Measurements from ENCODE around the gene EMID1. TPM values are rescaled to one million over a fixed set of nuclear protein-coding genes. Genes with fewer than 3 reads are reported as not detected.

The EMID1 gene
- total RNA-seq, 2 donors from 2014 or later: 1.4 to 2.4 TPM

GRCh38 chr22:29301716-29302401 is 96.2 kb downstream of the EMID1 start:
- DNase-seq (ENCODE audit: low spot score): no peak
- intact Hi-C loops (cut with DNase I): no loop called here

- intact Hi-C loops (cut with DNase I): no loop called here
- DNase-seq (ENCODE audit: low spot score): no peak
Measured at GRCh38 chr22:29302402-29302680, 96.6 kb downstream of the EMID1 start.

GRCh38 chr22:29302681-29303465 is 97.2 kb downstream of the EMID1 start:
- intact Hi-C loops (cut with DNase I): no loop called here
- DNase-seq (ENCODE audit: low spot score): no peak

- intact Hi-C loops (cut with DNase I): no loop called here
- no peak for DNase-seq (ENCODE audit: low spot score)
Measured at GRCh38 chr22:29305836-29306174, 100.1 kb downstream of the EMID1 start.

- intact Hi-C loops (cut with DNase I): no loop called here
- DNase-seq (ENCODE audit: low spot score): peak; percentile 95
Measured at GRCh38 chr22:29306175-29306834, 100.6 kb downstream of the EMID1 start, which contains the start of gene GAS2L1. GAS2L1 (plus strand) TSS chr22:29306650; CDS start chr22:29308106, 1,456 bp downstream.

GRCh38 chr22:29306835-29307595 is 101.3 kb downstream of the EMID1 start:
- intact Hi-C loops (cut with DNase I): no loop called here
- DNase-seq (ENCODE audit: low spot score): peak; percentile 94

GRCh38 chr22:29307596-29308147 is 102.0 kb downstream of the EMID1 start:
- intact Hi-C loops (cut with DNase I): no loop called here
- no peak for DNase-seq (ENCODE audit: low spot score)

GRCh38 chr22:29308148-29308790 is 102.6 kb downstream of the EMID1 start:
- peak; percentile 82 for DNase-seq (ENCODE audit: low spot score)
- intact Hi-C loops (cut with DNase I): no loop called here

GRCh38 chr22:29308791-29309262 is 103.1 kb downstream of the EMID1 start:
- intact Hi-C loops (cut with DNase I): no loop called here
- DNase-seq (ENCODE audit: low spot score): peak; percentile 81

Other genes with a start within 250 kb of the EMID1 start
- gene C22orf31, start 144.1 kb upstream of the EMID1 start, total RNA-seq: not detected
- gene KREMEN1, start 132.9 kb upstream of the EMID1 start, total RNA-seq: 10 to 100 TPM; 13.7 to 22.2 TPM
- 10 to 100 TPM; 11.8 to 17.6 TPM for gene RHBDD3, start 62.1 kb downstream of the EMID1 start, total RNA-seq
- gene EWSR1, start 62.4 kb downstream of the EMID1 start, total RNA-seq: 100 to 1,000 TPM; 155 to 168 TPM
- 10 to 100 TPM; 25.0 to 25.4 TPM for gene GAS2L1, start 100.8 kb downstream of the EMID1 start, total RNA-seq
- 1 to 10 TPM in 1 of 2 donors, under 1 TPM in 1; 0.71 to 1.9 TPM for gene RASL10A, start 109.8 kb downstream of the EMID1 start, total RNA-seq
- gene AP1B1, start 182.7 kb downstream of the EMID1 start, total RNA-seq: 10 to 100 TPM; 53.7 to 63.0 TPM
- not detected for gene RFPL1, start 232.7 kb downstream of the EMID1 start, total RNA-seq

All from posterior vena cava (tissue), 2 donors.